HG03097 (cell line): Measurements from ENCODE around the gene PCDHGB1.
"Not testable (repeated sequence)": the region's sequence is repeated elsewhere in the genome, so short reads cannot be mapped to it uniquely, and the experiment has no call there.

Source experiments
- ATAC-seq: cut with Tn5 transposase; IDR thresholded peaks from one replicate; pipeline ENCODE4 v1.9.1; 2021; ENCODE audit not compliant: unreplicated experiment, low FRiP score

The PCDHGB1 gene

DNA sequence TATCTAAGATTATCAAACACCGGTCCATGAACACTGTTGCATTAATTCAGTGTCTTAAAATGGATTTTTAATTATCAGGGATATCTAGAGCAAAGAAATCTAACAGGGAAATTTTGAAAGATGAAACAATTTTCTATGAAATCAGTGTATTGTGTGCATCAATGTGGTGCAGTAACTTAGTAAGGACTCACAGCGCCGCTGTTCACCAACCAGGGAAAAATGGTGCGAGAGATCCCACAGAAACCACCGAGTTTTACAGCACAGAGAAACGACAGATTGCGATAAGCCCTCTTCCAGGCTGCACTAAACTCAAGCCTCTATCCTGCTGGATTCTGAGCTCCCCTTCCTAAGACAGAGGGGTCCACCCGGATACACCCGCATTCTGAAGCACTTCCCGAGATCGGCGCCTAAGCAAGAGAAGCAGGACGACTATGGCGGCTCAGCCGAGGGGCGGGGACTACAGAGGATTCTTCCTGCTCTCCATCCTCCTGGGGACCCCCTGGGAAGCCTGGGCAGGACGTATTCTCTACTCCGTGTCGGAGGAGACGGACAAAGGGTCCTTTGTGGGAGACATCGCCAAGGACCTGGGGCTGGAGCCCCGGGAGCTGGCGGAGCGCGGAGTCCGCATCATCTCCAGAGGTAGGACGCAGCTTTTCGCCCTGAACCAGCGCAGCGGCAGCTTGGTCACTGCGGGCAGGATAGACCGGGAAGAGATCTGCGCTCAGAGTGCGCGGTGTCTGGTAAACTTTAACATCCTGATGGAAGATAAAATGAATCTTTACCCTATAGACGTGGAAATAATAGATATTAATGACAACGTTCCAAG, 32.8 kb downstream of the PCDHGB1 start, which contains the start of gene PCDHGA7:
Gene PCDHGA7, plus strand, starts transcription at position 274 of the 826 bp plus-strand sequence. Its CDS starts 158 bp downstream, at position 432.
- ATAC-seq = no peak

GRCh38 chr5:141383345-141383744, 33.4 kb downstream of the PCDHGB1 start:
- ATAC-seq = no peak

- no peak for ATAC-seq
Measured at GRCh38 chr5:141384471-141385267, 34.8 kb downstream of the PCDHGB1 start.

GRCh38 chr5:141387557-141388311, 37.8 kb downstream of the PCDHGB1 start, which contains the start of gene PCDHGB4:
Gene PCDHGB4 (plus strand): TSS chr5:141387698. CDS start chr5:141387885, 187 bp downstream.
- not testable (repeated sequence) for ATAC-seq

DNA sequence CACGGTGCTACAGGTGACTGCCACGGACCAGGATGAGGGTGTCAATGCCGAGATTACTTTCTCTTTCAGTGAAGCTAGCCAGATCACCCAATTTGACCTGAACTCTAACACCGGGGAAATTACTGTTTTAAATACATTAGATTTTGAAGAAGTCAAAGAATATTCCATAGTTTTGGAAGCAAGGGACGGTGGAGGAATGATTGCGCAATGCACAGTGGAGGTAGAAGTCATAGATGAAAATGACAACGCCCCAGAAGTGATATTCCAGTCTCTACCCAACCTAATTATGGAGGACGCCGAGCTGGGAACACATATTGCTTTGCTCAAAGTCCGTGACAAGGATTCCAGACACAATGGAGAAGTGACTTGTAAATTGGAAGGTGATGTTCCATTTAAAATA, 38.8 kb downstream of the PCDHGB1 start:
- no peak for ATAC-seq

- no peak for ATAC-seq
Measured at GRCh38 chr5:141389153-141390042, 39.5 kb downstream of the PCDHGB1 start.

DNA sequence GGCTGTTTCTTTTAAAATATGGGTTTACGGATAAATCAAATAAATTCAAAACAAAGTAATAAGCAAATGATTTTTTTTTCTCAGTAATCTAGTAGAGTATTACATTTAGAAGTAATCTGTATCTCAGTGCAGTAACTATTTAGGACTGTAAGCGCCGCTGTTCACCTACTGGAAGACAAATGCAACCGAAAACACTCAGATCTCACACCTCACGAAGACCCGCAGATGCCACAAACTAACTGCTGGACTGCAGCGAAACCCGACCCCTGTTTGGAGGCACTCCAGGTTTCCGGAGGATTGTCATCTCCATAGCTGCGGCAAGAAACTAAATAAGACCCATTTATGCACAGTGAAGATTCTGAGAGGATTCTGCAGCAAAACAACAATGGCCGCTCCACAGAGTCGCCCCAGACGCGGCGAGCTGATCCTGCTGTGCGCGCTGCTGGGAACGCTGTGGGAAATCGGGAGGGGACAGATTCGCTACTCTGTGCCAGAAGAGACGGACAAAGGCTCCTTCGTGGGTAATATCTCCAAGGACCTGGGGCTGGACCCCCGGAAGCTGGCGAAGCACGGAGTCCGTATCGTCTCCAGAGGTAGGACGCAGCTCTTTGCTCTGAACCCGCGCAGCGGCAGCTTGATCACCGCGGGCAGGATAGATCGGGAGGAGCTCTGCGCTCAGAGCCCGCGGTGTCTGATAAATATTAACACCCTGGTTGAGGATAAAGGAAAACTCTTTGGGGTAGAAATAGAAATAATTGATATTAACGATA, 42.7 kb downstream of the PCDHGB1 start, which contains the start of gene PCDHGA8:
Gene PCDHGA8, plus strand, starts transcription at position 205 of the 770 bp plus-strand sequence. Its CDS starts 181 bp downstream, at position 386.
- ATAC-seq = no peak

DNA sequence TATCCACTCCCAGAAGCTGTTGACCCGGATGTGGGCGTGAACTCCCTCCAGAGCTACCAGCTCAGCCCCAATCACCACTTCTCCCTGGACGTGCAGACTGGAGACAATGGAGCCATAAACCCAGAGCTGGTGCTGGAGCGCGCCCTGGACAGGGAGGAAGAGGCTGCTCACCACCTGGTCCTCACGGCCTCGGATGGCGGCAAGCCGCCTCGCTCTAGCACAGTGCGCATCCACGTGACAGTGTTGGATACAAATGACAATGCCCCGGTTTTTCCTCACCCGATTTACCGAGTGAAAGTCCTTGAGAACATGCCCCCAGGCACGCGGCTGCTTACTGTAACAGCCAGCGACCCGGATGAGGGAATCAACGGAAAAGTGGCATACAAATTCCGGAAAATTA, 43.4 kb downstream of the PCDHGB1 start:
- ATAC-seq = no peak

- ATAC-seq = not testable (repeated sequence)
Measured at GRCh38 chr5:141394401-141395187, 44.7 kb downstream of the PCDHGB1 start.

DNA sequence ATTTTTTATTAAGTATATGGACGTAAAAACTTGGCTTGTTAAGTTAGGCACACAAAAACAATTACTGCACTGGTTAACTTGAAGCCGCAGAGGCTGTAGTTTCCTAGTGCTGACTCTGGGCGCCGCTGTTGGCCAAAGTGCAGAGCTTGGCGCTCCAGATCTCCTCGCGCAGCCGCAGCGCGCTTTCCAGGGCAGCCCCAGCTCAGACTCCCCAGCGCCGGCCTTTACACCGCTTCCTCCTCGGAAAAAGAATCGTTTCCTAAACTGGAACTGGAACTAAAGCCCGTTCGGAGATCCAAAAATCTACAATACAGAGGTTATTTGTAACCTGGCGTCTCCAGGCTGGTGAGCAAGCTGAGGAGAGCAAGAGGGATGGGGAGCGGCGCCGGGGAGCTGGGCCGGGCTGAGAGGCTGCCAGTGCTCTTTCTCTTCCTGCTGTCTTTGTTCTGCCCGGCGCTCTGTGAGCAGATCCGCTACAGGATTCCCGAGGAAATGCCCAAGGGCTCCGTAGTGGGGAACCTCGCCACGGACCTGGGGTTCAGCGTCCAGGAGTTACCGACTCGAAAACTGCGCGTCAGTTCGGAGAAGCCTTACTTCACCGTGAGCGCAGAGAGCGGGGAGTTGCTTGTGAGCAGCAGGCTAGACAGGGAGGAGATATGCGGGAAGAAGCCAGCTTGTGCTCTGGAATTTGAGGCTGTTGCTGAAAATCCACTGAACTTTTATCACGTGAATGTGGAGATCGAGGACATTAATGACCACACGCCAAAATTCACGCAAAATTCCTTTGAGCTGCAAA, 48.1 kb downstream of the PCDHGB1 start, which contains the start of gene PCDHGB5:
Gene PCDHGB5, plus strand, starts transcription at position 192 of the 796 bp plus-strand sequence. Its CDS starts 181 bp downstream, at position 373.
- ATAC-seq = not testable (repeated sequence)

DNA sequence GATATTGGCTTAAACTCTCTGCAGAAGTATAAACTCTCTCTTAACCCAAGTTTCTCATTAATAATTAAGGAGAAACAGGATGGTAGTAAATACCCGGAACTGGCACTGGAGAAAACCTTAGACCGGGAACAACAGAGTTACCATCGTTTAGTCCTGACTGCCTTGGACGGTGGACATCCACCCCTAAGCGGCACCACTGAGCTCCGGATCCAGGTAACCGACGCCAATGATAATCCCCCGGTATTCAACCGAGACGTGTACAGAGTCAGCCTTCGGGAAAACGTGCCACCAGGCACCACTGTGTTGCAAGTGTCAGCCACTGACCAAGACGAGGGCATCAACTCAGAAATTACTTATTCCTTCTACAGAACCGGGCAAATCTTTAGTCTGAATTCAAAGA, 48.7 kb downstream of the PCDHGB1 start:
- no peak for ATAC-seq

DNA sequence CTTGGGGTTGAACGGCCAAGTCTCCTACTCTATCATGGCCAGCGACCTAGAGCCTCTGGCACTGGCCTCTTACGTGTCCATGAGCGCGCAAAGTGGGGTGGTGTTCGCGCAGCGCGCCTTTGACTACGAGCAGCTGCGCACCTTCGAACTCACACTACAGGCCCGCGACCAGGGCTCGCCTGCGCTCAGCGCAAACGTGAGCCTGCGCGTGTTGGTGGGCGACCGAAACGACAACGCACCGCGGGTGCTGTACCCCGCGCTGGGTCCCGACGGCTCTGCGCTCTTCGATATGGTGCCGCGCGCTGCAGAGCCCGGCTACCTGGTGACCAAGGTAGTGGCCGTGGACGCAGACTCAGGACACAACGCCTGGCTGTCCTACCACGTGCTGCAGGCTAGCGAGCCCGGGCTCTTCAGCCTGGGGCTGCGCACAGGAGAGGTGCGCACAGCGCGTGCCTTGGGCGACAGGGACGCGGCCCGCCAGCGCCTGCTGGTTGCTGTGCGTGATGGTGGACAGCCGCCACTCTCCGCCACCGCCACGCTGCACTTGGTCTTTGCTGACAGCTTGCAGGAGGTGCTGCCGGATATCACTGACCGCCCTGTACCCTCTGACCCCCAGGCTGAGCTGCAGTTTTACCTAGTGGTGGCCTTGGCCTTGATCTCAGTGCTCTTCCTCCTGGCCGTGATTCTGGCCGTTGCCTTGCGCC, 49.8 kb downstream of the PCDHGB1 start:
- no peak for ATAC-seq
